Amniotic stem cell (primary cell): ENCODE results near the gene ST7.
"Not testable (repeated sequence)": the region's sequence is repeated elsewhere in the genome, so short reads cannot be mapped to it uniquely, and the experiment has no call there.

Experiments
- DNase-seq: peaks from one replicate; lab custom pipeline; 2025; lab: John Stamatoyannopoulos, UW

The ST7 gene

GRCh38 chr7:116951366-116952292 lies 1.7 kb upstream of the ST7 start:
- no peak for DNase-seq

- no peak for DNase-seq
Observed at GRCh38 chr7:116952635-116953371, 498 bp upstream of the ST7 start.

GRCh38 chr7:116953906-116954838 lies 871 bp downstream of the ST7 start:
- DNase-seq: peak; percentile 60

DNA sequence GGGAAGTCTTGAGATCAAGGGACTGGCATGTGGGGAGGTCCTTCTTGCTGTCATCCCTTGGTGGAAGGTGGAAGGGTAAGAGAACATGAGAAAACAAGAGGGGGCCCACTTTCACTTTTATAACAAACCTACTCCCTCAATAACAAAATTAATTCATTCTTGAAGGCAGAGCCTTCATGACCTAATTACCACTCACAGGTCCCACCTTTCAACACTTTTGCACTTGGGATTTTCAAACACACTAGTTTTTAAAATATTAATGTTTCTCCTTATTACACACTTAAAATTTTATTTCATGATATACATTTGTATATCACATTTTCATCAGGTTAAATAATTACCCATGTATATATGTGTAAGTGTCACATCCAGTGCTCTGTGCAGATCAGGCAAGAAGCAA lies 2.0 kb downstream of the ST7 start:
- no peak for DNase-seq

- no peak for DNase-seq
Observed at GRCh38 chr7:116955801-116956476, 2.6 kb downstream of the ST7 start.

GRCh38 chr7:116956477-116956804 lies 3.1 kb downstream of the ST7 start:
- DNase-seq: no peak

DNA sequence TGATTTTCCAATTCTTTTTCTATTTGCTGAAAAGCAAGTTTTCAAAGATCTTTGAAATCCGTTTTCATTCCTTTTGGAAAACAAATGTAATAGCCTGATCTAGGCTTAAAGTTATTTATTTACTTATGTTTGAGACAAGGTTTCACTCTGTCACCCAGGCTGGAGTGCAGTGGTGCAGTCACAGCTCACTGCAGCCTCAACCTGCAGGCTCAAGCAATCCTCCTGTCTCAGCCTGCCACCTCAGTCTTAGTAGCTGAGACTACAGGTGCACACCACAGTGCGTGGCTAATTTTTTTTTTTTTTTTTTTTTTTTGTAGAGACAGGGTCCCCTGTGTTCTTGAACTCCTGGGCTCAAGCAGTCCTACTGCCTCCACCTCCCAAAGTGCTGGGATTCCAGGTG lies 4.6 kb downstream of the ST7 start:
- no peak for DNase-seq

GRCh38 chr7:116961966-116962673 lies 8.8 kb downstream of the ST7 start:
- not testable (repeated sequence) for DNase-seq

DNA sequence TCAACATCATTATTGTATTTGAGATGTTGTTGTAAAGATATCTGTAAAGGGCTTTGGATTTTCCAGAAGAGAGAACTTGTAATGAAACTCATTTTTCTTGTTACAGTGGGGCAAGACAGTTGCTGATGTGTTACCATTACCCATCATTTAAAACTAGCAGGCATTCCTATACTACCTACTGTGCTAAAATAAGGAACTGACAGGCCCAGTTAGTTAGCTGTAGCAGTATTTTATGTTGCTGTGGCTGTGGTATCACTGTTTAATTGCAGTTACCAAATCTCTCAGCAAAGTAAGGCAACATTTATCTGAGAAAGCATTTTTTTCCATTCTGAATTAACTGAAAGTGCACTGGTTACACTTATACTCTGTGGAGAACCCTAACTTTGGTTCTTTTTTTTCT lies 9.9 kb downstream of the ST7 start:
- DNase-seq: no peak

GRCh38 chr7:116966601-116967000 lies 13.3 kb downstream of the ST7 start:
- no peak for DNase-seq

- DNase-seq: no peak
Observed at GRCh38 chr7:116967254-116967922, 14.1 kb downstream of the ST7 start.

GRCh38 chr7:116967983-116968382 lies 14.7 kb downstream of the ST7 start:
- DNase-seq: no peak

DNA sequence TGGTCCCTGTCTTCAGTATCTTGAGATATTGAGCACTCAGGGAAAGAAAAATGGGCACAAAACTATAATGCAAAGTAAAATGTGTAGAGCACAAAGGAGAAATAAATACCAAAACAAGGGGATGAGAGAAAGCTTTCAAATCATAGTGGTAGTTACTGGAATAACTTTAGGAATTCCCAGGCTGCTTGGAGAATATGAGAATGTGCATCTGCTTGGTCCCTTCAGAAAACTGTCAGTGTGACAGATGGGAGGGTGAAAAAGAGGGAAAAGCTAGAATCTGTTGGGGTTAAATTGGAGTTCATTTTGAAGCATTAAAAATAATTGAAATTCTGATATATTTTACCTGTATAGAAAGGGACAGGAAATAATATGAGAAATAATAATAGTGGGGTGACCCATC lies 15.3 kb downstream of the ST7 start:
- DNase-seq: no peak

- DNase-seq: no peak
Observed at GRCh38 chr7:116969371-116969902, 16.1 kb downstream of the ST7 start.

- no peak for DNase-seq
Observed at GRCh38 chr7:116970238-116970910, 17.1 kb downstream of the ST7 start.

GRCh38 chr7:116971153-116971552 lies 17.9 kb downstream of the ST7 start:
- DNase-seq: not testable (repeated sequence)

GRCh38 chr7:116971869-116972268 lies 18.6 kb downstream of the ST7 start:
- DNase-seq: no peak

DNA sequence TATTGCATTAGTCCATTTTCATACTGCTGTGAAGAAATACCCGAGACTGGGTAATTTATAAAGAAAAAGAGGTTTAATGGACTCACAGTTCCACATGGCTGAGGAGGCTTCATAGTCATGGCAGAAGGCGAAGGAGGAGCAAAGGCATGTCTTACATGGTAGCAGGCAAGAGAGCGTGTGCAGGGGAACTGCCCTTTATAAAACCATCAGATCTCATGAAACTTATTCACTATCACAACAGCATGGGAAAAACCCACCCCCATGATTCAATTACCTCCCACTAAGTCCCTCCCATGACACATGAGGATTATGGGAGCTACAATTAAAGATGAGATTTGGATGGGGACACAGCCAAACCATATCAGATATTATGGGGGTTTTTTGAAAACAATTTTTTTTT lies 21.7 kb downstream of the ST7 start:
- DNase-seq: not testable (repeated sequence)

DNA sequence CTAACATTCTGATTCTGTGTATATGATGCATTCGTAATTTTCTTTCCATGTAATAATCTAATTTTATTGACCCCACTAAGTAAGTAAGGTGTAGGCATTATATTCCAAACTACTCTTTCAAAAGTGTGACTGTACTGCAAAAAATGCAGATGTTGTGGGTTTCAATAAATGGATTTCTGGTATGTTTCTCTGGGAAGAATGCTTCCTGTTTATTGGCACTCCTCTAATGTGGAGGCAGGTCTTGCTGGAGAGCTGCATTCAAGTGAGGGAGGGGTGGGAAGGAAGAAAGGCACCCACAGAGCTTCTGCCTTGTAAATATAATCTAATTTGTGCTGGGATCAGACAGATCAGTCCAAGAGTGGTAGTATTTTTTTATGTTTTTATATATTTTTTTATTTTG lies 23.9 kb downstream of the ST7 start:
- no peak for DNase-seq

GRCh38 chr7:116978006-116978405 lies 24.7 kb downstream of the ST7 start:
- no peak for DNase-seq
